GM20431 (cell line): ENCODE measurements around the gene REG4.
"Not testable (repeated sequence)": the region's sequence is repeated elsewhere in the genome, so short reads cannot be mapped to it uniquely, and the experiment has no call there.

Source experiments
- in situ Hi-C: fragments of 300-500 bp; cut with MseI, MboI; formaldehyde crosslinking; loops from one replicate; pipeline ENCODE4 v1.15.0; 2020; ENCODE audit warnings: low sequenced_read_pairs; ENCODE audit not compliant: unreplicated experiment

The REG4 gene

DNA sequence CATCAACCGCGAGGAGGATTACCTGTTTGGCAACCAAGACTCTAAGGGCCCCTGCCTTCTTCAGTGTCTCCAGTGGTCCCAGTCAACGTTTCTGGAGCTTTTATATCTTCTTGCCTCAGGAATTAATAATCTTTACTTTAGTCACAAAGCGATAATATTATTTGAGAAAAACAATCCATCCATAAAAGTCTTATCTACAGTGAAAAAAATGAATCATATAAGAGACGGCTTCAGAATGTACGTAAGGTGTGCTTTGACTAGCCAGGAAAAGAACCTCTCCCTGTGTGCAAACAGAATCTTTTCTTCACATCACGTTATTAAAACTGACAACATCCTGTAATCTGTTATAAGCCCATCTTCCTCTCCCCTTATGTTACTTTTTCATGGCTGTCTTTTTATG is at the start of gene REG4:
Gene REG4, minus strand, starts transcription at position 74 of the 400 bp plus-strand sequence. CDS start 2,691 bp downstream, outside the sequence.
- in situ Hi-C loops = no loop called here

DNA sequence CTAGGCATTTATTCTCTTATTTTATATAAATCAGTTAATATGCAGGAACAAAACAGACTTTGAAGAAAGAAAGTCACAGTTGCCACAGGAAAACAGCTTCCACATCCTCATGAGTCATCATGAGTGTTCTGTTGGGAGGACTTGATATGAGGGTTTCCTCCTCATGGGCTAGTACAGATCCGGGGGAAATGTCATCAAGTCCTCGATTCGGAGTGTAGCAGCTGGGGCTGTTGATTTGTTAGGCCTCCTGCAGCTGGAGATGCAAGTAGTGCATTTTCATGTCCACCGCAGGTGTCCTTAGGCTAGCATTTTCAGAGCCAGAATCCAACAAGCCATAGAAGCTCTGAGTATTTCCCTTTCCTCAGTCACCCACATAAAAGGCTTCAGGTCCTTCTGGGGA is 48.4 kb upstream of the REG4 start:
- in situ Hi-C loops = no loop called here

DNA sequence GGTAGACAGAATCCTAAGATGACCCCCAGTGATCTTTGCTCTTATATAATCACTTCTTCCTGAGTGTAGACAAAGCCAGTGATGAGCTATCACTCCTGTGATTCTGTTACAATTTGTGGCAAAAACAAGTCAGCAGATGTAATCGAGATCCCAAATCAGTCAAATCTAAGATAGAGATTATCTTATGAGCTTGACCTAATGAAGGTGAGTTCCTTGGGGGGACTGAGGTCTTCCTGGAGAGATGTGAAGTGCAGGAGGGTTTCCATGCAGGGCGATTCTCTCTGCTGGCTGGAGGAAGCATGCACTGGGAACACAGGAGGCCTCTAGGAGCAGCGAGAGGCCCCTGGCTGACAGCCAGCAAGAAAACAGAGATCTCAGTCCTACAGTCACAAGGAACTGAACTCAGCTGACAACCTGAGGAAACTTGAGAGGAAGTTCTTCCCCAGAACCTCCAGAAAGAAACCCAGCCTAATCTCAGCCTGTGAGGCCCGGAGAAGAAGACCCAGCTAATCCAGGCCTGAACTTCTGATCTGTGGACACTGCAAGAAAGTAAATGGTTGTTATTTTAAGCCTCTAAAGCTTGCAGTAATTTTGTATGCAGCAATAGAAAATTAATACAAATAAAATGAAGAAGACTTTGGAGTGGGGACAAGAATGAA is 47.4 kb upstream of the REG4 start:
- in situ Hi-C loops = not testable (repeated sequence)

DNA sequence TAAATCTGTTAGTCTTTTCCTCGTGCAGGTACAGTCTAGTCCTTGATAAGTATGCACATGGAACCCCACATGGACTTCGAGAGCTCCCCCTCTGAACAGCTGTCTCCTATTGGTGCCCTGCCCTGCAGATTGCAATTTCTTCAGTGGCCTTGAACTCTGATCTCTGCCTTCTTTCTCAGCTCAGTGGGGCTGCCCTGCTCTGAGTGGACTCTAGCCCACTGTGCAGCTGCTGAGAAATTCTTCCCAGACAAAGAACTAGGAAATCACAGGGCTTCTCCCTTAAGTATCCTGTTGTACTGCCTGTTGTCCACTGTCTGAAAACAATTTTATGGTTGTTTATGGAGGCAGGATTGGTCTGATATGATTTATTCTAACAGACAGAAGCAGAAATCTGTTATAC is 46.9 kb upstream of the REG4 start:
- in situ Hi-C loops = no loop called here

DNA sequence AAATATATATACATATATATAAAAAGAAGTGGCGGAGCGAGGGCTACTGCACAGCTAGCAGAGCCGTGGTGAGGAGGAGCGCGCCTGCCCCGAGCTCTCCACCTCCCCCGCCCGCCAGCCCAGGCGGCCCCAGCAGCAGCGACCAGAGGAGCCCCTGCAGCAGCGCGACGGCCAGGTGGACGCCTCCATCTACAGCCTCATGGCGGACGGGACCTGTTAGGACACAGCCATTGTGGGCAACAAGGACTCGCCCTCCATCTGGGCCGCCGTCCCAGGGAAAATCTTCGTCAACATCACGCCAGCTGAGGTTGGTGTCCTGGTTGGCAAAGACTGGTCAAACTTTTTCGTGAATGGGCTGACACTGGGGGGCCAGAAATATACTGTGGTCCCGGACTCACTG is 41.9 kb upstream of the REG4 start:
- in situ Hi-C loops = no loop called here

DNA sequence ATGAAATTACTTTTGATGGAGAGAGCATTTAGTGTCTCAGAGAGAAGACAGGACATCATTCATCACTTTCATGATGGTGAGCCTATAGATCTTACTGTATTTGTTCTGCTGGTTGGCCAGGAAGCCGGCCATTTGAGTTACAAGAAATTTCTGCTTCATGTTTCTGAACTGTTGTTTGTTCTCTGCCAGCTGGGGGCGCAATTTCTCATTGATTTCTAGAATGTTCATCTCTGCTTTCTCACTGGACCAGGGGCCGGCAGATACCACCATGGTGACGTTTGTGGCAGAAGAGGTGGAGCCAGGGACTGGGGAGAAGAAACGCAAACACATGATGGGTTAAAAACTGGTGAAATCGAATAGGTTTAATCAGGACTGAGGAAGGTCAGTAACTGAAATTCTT is 32.9 kb upstream of the REG4 start:
- in situ Hi-C loops = not testable (repeated sequence)

DNA sequence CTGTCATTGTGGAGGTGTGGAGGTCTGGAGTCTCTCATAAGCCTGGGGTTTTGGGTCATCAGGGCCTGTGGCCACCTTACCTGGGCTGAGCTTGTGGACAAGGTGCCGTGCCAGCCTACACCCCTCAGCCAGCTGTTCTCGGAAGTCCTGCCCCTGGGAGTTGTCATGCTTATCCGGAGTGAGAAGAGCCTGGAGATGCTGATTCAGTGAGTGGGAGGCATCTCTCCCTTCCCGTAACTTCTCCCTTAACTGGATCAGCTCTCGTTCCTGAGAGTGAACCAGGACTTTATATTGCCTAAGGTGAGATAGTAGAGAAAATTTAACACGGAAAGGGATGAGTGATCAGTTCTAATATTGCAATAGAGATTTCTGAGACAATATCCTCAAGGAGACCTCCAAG is 30.0 kb upstream of the REG4 start:
- in situ Hi-C loops = no loop called here

DNA sequence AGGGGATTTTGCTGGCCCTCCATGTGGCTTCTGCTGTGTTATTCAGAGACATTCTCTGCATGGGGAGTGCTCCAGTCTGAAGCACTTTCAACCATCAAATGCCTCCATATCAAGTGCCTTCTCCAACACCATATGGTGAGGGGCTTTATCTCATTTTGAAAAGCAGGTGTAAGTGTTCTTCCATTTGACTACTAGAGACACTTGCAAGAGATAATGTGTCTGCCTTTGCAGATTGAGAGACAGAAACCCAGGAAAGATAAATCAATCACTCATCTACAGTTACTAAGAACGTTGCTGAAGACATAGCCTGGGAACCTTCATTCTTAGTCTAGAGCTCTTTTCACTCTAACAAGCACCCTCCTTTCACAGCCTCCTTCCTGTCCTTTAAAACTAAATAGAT is 29.5 kb upstream of the REG4 start:
- in situ Hi-C loops = no loop called here

DNA sequence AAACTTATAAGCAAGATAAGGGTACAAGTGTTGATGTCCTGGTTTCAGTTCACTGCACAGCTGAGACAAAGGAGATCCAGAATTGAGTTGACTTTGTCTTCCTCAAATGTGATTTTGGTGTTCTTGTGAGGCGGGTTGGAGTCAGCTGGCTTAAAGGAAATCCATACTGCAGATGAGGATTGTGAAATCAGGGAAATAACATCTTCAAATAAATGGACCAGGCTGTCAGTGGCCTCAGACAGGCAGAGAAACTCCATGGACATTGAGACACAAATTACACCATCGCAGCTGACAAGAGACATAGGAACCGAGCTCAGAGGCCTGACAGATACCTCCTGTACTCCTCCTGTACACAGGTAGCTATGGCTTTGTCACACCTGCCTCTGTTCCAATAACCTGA is 27.0 kb upstream of the REG4 start:
- in situ Hi-C loops = no loop called here

DNA sequence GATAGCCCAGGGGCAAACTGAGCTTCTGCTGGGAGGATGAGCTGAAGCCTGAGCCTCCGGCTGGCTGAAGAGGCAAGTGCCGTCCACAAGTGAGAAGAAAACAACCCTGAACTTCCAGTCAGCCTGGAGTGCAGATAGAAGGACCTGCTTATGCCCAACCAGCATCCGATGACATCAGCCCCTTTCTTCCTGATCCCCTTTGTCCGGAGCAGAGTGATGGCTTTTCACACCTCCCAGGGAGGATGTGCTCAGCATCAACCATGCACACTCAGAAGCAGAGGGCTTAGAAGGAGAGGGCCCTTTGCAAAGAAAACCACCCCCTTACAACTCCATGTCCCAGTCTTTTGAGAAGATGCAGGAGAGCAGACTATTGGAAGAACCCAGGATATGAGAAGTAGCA is 23.7 kb upstream of the REG4 start:
- in situ Hi-C loops = no loop called here

DNA sequence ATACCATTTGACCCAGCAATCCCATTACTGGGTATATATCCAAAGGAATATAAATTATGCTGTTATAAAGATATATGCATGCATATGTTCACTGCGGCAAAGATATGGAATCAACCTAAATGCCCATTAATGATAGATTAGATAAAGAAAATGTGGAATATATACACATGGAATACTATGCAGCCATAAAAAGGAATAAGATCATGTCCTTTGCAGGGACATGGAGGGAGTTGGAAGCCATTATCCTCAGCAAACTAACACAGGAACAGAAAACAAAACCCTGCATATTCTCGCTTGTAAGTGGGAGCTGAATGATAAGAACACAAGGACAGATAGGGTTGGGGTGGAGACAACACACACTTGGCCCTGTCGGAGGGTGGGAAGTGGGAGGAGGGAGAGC is 19.8 kb upstream of the REG4 start:
- in situ Hi-C loops = no loop called here

DNA sequence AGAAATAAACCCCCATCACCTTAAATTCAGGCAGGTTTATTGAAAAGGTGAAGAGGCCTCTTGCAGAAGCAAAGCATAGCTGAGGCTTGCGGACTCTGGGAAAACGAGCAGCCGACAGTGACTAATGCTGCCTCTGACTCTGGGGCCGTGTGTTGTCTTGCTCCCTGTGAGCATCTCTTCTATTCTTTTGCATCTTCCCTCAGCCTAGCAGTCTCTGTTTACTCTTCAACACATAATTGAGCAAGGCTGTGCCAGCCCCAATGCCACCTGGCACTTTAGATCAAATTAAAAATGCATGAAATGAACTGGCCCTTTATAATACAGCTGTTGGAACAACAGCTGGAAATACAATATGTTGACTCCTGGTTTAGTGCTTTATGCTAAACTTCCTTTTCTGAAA is 18.4 kb upstream of the REG4 start:
- in situ Hi-C loops = no loop called here

DNA sequence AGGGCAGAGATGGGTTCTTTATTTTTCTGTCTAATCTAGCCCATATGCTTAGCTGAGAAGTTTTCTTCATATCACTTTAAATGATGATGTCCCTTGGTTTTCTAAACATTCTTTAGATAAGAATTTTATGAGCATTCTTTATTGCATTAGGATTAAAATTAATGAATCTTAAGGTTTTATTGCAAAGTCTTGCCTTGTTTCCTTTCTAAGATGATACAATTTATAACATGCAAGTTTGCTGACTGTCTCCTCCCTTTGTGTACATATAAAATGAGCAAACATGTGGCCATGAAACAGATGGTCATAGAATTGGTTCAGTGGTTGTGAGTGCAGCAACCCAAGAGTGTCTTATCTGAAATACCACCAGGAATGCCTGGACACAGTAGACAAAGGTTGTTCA is 17.7 kb upstream of the REG4 start:
- in situ Hi-C loops = not testable (repeated sequence)

DNA sequence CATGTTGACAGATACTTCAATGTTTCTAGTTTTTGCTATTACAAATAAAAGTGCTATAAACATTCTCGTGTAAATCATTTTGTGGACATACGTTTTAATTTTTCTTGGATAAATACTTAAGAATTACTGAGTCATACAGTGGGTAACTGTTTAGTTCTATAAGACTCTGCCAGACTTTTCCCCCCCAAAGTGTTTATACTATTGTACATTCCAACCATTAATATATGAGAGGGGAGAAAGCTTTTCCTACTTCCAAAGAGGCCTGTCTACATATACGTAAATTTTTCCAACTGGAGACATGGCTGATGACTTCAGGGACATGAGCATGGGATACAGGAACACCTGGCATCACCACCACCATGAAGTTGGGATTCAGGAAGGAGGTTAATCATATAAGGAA is 17.0 kb upstream of the REG4 start:
- in situ Hi-C loops = no loop called here

DNA sequence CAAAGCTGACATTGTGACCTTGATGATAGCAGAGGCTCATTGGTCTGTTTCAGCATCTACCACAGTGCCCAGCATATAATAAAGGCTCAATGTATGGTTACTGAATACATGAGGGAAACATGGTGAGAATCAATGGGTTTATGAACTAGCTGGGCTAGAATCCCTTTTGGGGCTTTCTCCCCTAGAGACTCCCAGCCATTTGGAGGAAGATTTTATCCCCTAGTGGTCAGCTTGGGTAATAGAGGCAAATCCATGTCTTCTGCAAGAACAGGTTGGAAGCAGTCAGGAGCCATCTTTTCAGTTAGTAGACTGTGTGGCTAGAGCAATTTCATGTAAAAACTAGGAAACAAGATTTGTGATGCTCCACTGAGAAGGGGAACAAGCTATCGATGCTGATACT is 15.8 kb upstream of the REG4 start:
- in situ Hi-C loops = no loop called here

DNA sequence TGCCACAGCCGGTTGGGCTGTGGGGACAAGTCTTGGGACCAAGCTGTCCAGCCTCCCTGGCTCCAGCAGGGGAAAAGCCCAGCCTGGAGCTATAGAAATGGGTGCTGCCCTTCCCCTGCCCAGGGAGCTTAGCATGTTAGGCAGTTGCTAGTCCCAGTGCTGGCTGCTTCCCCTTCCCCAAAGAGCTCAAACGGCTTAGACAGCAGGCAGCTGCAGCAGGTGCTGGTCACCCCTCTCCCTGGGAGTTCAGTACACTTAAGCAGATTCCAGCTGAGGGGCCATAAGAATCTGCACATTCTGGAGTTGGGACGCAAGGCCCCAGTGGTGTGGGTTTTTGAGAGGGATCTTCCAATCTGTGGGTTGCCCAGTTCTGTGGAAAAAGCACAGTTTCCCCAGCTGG is 11.1 kb upstream of the REG4 start:
- in situ Hi-C loops = no loop called here

DNA sequence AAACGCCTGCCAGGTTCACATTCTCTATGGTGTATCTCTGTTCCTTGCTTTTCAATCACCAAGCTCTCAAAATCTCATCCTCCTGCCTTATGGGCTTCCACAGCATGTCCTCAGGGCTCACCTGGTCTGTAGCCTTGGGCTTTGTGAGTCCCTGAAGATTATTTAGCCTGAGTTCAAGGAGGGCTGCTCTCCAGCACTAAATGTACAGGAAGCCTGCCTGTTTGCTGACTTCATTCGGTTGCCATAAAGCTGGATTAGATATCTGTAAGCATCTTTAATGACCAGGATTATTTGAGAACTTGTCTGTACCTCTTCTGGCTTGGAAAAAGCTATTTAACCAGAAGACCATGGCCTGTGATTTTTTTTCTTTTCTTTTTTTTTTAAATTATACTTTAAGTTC is 6.9 kb upstream of the REG4 start:
- in situ Hi-C loops = no loop called here

DNA sequence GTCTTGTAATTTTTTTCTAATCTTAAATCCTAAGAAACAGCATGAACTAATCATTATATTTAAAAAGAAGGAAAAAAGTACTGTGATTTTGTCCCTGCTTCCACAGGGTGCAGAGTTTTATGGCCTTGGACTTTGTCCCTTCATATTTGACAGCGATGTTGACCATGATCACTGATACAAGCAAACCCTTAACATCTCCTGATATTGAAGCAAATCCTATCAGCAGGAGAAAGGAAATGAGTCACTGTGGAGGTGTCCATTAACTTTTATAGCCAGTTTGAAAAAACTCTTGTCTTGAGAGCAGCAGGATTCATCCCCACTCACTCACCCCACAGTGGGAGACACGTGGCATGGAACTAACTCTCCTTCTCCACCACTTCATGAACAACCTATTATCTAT is 5.1 kb upstream of the REG4 start:
- in situ Hi-C loops = no loop called here

DNA sequence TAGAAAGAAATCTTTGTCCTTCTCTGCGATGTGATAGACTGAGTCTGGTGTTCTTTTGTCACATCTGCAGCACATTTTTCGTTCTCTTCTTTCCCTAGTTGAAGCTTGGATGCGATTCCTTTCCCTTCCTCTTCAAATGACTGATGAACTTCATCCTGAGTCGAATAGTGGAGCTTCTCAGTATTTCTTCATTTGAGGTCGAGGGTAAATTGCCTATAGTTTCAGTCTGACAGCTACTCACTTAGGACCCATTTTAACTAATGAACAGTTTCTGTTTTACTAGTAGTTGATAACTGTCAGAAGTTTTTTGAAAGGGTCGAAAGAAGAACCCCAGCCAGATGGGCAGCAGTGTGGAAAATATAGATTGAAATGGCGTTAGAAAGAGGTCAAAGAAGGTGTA is 4.7 kb upstream of the REG4 start:
- in situ Hi-C loops = no loop called here

DNA sequence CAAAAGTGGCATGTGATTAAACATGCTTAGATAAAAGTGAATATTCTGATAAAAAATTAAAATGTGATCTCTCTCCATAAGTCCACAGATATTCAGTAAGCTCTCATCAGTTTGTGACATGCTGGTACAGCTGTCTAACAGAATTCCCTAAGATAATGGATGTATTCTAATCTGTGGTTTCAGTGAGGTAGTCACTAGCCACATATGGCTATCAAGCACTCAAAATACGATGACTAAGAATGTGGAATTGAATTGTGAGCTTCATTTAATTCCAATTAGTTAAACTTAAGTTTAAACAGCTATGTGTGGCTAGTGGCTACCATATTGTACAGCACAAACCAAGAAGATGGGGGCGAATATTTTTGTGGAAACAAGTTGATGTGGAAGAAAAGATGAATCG is 4.1 kb upstream of the REG4 start:
- in situ Hi-C loops = no loop called here

DNA sequence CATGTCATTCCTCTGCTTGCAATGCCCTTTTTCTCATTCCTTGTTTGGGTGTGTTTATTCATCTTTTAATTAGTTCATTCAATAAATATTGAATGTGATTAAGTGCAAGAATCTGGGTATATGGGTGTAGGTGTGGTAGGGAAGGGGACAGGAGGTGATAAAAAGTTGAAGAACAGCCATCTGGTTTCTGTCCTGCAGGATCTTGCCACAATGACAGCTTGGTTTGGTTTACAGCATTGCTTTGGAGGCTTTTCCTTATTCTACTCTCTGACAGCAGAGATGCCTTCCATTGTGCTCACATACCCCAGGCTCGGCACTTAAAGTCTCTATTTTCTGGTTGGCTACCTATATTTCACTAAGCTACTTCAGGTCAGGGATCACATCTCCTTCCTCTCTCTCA is 3.0 kb upstream of the REG4 start:
- in situ Hi-C loops = no loop called here

DNA sequence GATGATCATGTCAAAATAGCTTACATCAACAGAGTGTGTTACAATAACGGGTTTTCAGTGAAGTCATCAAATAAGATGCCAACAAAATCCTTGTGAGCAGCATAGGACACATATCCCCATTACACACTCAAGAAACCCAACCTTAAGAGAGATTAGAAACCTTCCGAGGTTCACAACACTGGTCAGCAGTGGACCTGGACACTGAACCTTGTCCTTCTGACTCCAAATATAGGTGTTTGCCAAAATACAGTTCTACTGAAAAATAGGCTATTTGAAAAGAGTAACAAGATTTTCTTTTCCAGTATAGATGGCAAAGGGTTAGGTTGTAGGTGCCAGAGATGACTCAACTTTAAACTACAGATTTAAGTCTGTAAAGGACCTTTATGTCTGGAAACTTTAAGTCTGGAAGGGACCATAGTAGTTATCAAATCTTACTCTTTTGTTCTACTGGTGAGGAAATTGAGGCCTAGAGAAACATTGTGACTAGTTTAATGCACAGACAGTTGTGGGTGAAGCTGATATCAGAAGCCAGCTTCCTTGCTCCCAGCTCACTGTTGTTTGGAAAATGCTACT is 811 bp upstream of the REG4 start:
- in situ Hi-C loops = no loop called here
